ENCODE data around the gene LRMDA. TPM values are rescaled to one million over a fixed set of nuclear protein-coding genes. Genes with fewer than 3 reads are reported as not detected.

The LRMDA gene
- total and polyA plus RNA-seq, 2 of the 8 experiments (the other 6 are each of a cell fraction or from before 2014, with no cell fraction given): 0.86 to 2.8 TPM

GRCh38 chr10:76466836-76467503 lies 1035.5 kb downstream of the LRMDA start:
- POLR2A ChIA-PET (ENCODE audit: partially characterized antibody): no interaction called here
- no peak overlapping the region for H2BK120ac ChIP-seq (replicated peaks; ENCODE audit: low read depth, low read length)
- no peaks in the 10 kb centered on the region for H4K20me1 ChIP-seq (replicated peaks in 1 of 2; ENCODE audit: control insufficient read depth in 1 of 2, insufficient read depth in 2 of 2, low read length in 2 of 2)
- H2BK12ac ChIP-seq (ENCODE audit: low read depth, low read length): no peak overlapping the region
- H3K4me2 ChIP-seq (ENCODE audit: insufficient read depth in 1 of 2, low read depth in 2 of 2, low read length in 2 of 2): no peak overlapping the region
- H3K79me1 ChIP-seq (ENCODE audit: low read depth, low read length): no peaks in the 10 kb centered on the region
- H3K56ac ChIP-seq (replicated peaks; ENCODE audit: insufficient read length, low read depth, low read length): no peak overlapping the region
- no peaks in the 10 kb centered on the region for H3K36me3 ChIP-seq (ENCODE audit: control insufficient read depth in 2 of 4, insufficient read depth in 4 of 4, low read length in 3 of 4)
- no peaks in the 10 kb centered on the region for H3K9me3 ChIP-seq (ENCODE audit: insufficient read depth in 2 of 2, low read depth in 1 of 2, low read length in 1 of 2)
- H3K4ac ChIP-seq (replicated peaks; ENCODE audit: insufficient read length, low read depth, low read length): no peak overlapping the region
- H3K23ac ChIP-seq (ENCODE audit: insufficient read length): no peak overlapping the region
- H3K4me1 ChIP-seq (replicated peaks in 1 of 4; ENCODE audit: control insufficient read depth in 3 of 4, insufficient read depth in 4 of 4, low read length in 3 of 4): no peaks in the 10 kb centered on the region
- FAIRE-seq: no peak
- no peaks in the 10 kb centered on the region for H3K79me2 ChIP-seq (ENCODE audit: control insufficient read depth in 1 of 2, insufficient read depth in 2 of 2, low read length in 2 of 2)
- no peak overlapping the region for H3K27ac ChIP-seq (ENCODE audit: low read depth, low read length)
- 84% methylated on average over 6 of the region's 6 CpGs; no CpG with 5 or more reads in 1 of the 2 experiments for WGBS, 2 experiments (ENCODE audit: extremely low coverage in 1 of 2, insufficient coverage in 1 of 2, insufficient read length in 1 of 2, insufficient replicate concordance in 2 of 2, low coverage in 1 of 2, low lambda C conversion rate in 2 of 2, missing lambda C conversion rate in 1 of 2)
- no peak overlapping the region for H4K5ac ChIP-seq (ENCODE audit: insufficient read length, low read depth, low read length)
- H3K4me3 ChIP-seq (ENCODE audit: extremely low read depth in 1 of 4, insufficient read depth in 2 of 4, low read depth in 3 of 4, low read length in 4 of 4): no peak overlapping the region
- no peak overlapping the region for H3K14ac ChIP-seq (ENCODE audit: insufficient read length)
- no peak overlapping the region for H3K18ac ChIP-seq (ENCODE audit: extremely low read depth, low read length)
- H4K91ac ChIP-seq (replicated peaks; ENCODE audit: insufficient read length, low read length): no peak overlapping the region
- no peak overlapping the region for H2BK5ac ChIP-seq (ENCODE audit: low read depth, low read length)
- DNase-seq (ENCODE audit: low read depth in 1 of 2, low spot score in 2 of 2): no peak
- H3K23me2 ChIP-seq (ENCODE audit: low read depth, low read length): no peaks in the 10 kb centered on the region
- CTCF ChIA-PET (ENCODE audit: partially characterized antibody): interaction anchor here (0.8 to 1.2 kb wide), 2 partner anchors 60 to 538 kb away, joined by 3 to 4 read pairs; no protein-coding TSS in a partner anchor
- H4K8ac ChIP-seq (ENCODE audit: extremely low read depth, insufficient read depth, low read length): no peak overlapping the region
- H3K27me3 ChIP-seq (replicated peaks in 1 of 4; ENCODE audit: control insufficient read depth in 3 of 4, extremely low read depth in 1 of 4, insufficient read depth in 3 of 4, low read length in 3 of 4): no peaks in the 10 kb centered on the region
- TF ChIP-seq ZNF274 (IDR thresholded peaks at IDR 0.05; ENCODE audit: borderline replicate concordance, extremely low read depth, low read length): no peak
- TF ChIP-seq POU5F1 (IDR thresholded peaks at IDR 0.05; ENCODE audit: low read depth, low read length): no peak
- TF ChIP-seq SIX5 (IDR thresholded peaks at IDR 0.05; ENCODE audit: low read depth, low read length): no peak
- no peak for TF ChIP-seq EGR1 (IDR thresholded peaks at IDR 0.05; ENCODE audit: borderline replicate concordance, low read depth, low read length)
- no peak for TF ChIP-seq GABPA (IDR thresholded peaks at IDR 0.05; ENCODE audit: borderline replicate concordance, insufficient read depth, low read length)
- TF ChIP-seq ASH2L (IDR thresholded peaks at IDR 0.05; ENCODE audit: low read length): no peak
- H2BK20ac ChIP-seq (ENCODE audit: low read length): no peak overlapping the region
- H2BK15ac ChIP-seq (ENCODE audit: low read length): no peak overlapping the region
- no peak overlapping the region for H2AFZ ChIP-seq (ENCODE audit: low read length)
- no peak overlapping the region for H3K9ac ChIP-seq (replicated peaks in 1 of 4; ENCODE audit: extremely low read depth in 1 of 4, low read depth in 3 of 4, low read length in 3 of 4)
- no peak overlapping the region for H2AK5ac ChIP-seq (ENCODE audit: low read depth, low read length)
